ENCODE measurements around the gene KISS1R. TPM values are rescaled to one million over a fixed set of nuclear protein-coding genes. Genes with fewer than 3 reads are reported as not detected.

KISS1R gene
- total RNA-seq, 1 donor from 2014 or later = not detected

- no peaks in the 10 kb centered on the region for H3K9me3 ChIP-seq (replicated peaks)
- DNase-seq = no peak
- peaks cover 30% of the 10 kb centered on the region for H3K36me3 ChIP-seq
- TF ChIP-seq CTCF (IDR thresholded peaks at IDR 0.05; ENCODE audit: borderline replicate concordance) = no peak
- no peak overlapping the region for H3K4me3 ChIP-seq
- H3K27ac ChIP-seq (replicated peaks) = no peak overlapping the region
- H3K4me1 ChIP-seq = no peaks in the 10 kb centered on the region
- intact Hi-C loops (cut with micrococcal nuclease) = no loop called here
- H3K27me3 ChIP-seq (ENCODE audit: low read depth) = no peaks in the 10 kb centered on the region
These were observed 16.6 kb upstream of the KISS1R start for GRCh38 chr19:900302-901111.

- Histone ChIP-seq H3K36me3 (peaks cover 30% of the 10 kb centered on the region), H3K4me1 (no peaks in the 10 kb centered on the region), H3K27me3 (ENCODE audit: low read depth) (no peaks in the 10 kb centered on the region), H3K4me3 (no peak overlapping the region), H3K9me3 (replicated peaks) (no peaks in the 10 kb centered on the region), H3K27ac (replicated peaks) (no peak overlapping the region)
- intact Hi-C loops (cut with micrococcal nuclease) = no loop called here
- DNase-seq = no peak
- TF ChIP-seq CTCF (IDR thresholded peaks at IDR 0.05; ENCODE audit: borderline replicate concordance) = no peak
These were observed 15.7 kb upstream of the KISS1R start for GRCh38 chr19:901216-902092.

GRCh38 chr19:902093-902370 is 15.1 kb upstream of the KISS1R start:
- intact Hi-C loops (cut with micrococcal nuclease) = no loop called here
- Histone ChIP-seq H3K9me3 (replicated peaks) (no peaks in the 10 kb centered on the region), H3K27ac (replicated peaks) (no peak overlapping the region), H3K36me3 (peaks cover 26% of the 10 kb centered on the region), H3K27me3 (ENCODE audit: low read depth) (no peaks in the 10 kb centered on the region), H3K4me1 (no peaks in the 10 kb centered on the region), H3K4me3 (no peak overlapping the region)
- no peak for DNase-seq
- no peak for TF ChIP-seq CTCF (IDR thresholded peaks at IDR 0.05; ENCODE audit: borderline replicate concordance)

DNA sequence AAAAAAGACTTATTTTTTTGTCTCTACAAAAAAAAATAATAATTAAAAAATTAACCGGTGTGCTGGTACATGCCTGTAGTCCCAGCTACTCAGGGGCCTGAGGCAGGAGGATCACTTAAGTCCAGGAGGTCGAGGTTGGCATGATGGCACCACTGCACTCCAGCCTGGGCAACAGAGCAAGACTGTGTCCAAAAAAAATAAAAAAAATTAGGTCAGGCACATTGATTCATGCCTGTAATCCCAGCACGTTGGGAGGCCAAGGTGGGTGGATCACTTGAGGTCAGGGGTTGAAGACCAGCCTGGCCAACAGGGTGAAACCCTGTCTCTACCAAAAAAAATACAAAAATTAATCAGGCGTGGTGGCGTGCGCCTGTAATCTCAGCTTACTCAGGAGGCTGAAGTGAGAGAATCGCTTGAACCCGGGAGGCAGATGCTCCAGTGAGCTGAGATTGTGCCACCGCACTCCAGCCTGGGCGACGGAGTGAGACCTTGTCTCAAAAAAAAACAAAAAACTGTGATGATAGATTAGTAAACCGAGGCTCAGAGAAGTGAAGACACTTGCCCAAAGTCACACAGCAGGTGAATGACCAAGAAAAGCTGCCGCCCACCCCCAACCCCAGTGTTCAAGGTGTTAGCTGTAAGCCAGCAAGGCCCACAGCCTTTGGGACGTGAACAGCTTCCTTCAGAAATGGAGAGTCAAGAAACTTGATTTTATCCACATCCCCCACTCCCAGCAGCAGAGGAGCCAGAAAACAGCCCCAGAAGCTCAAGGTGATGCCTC is 14.5 kb upstream of the KISS1R start:
- TF ChIP-seq CTCF (IDR thresholded peaks at IDR 0.05; ENCODE audit: borderline replicate concordance) = no peak
- no peaks in the 10 kb centered on the region for H3K27me3 ChIP-seq (ENCODE audit: low read depth)
- no peaks in the 10 kb centered on the region for H3K9me3 ChIP-seq (replicated peaks)
- DNase-seq = no peak
- peaks cover 20% of the 10 kb centered on the region for H3K36me3 ChIP-seq
- no peak overlapping the region for H3K4me3 ChIP-seq
- intact Hi-C loops (cut with micrococcal nuclease) = no loop called here
- no peaks in the 10 kb centered on the region for H3K4me1 ChIP-seq
- H3K27ac ChIP-seq (replicated peaks) = no peak overlapping the region

- no peak for DNase-seq
- Histone ChIP-seq H3K27ac (replicated peaks) (no peak overlapping the region), H3K36me3 (peaks cover 19% of the 10 kb centered on the region), H3K9me3 (replicated peaks) (no peaks in the 10 kb centered on the region), H3K27me3 (ENCODE audit: low read depth) (no peaks in the 10 kb centered on the region), H3K4me3 (no peak overlapping the region), H3K4me1 (no peaks in the 10 kb centered on the region)
- TF ChIP-seq CTCF (IDR thresholded peaks at IDR 0.05; ENCODE audit: borderline replicate concordance) = no peak
- intact Hi-C loops (cut with micrococcal nuclease) = no loop called here
These were observed 13.8 kb upstream of the KISS1R start for GRCh38 chr19:903266-903797.

All from left ventricle myocardium inferior (tissue), 1 donor.